GM12891 (cell line): Measurements from ENCODE around the gene GABPB1.

Source experiments
- PAX5 ChIP-seq: IDR thresholded peaks from 2 replicates; pipeline ENCODE4 v1.6.1; 2011; ENCODE audit warnings: low read length, moderate library complexity, mild to moderate bottlenecking; ENCODE audit not compliant: insufficient read depth, severe bottlenecking
- POLR2A ChIP-seq: IDR thresholded peaks from 2 replicates; pipeline ENCODE4 v1.6.1; 2011; ENCODE audit warnings: low read depth, low read length, control low read depth
- POLR2AphosphoS5 ChIP-seq: IDR thresholded peaks from 2 replicates; pipeline ENCODE4 v1.6.1; 2011; ENCODE audit warnings: low read depth, low read length, control low read depth
- SPI1 ChIP-seq: IDR thresholded peaks from 2 replicates; pipeline ENCODE4 v1.6.1; 2011; ENCODE audit warnings: low read depth, low read length, control low read depth
- TAF1 ChIP-seq: IDR thresholded peaks from 2 replicates; pipeline ENCODE4 v1.6.1; 2011; ENCODE audit warnings: low read depth, low read length, control low read depth

DNA sequence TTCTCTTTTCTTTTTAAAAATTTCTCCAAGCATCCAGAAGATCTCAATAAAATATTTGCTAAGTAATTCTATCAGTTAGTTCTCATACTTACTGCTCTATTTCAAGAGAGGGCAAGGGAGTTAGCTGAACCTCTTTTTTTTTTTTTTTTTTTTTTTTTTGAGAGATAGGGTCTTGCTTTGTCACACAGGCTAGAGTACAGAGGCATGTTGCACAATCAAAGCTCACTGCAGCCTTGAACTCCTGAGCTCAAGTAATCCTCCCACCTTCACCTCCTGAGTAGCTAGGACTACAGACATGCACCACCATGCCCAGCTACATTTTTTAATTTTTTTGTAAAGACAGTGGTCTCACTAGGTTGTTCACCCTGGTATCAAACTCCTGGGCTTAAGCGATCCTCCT is 110.8 kb downstream of the GABPB1 start:
- TF ChIP-seq POLR2AphosphoS5 (no peak), POLR2A (no peak), SPI1 (no peak), TAF1 (no peak), PAX5 (no peak)
